Thyroid gland (tissue), 4 donors: ENCODE data around the gene LMO1. TPM values are rescaled to one million over a fixed set of nuclear protein-coding genes. Genes with fewer than 3 reads are reported as not detected.

Experiments used
- DNase-seq, 2 donors: peaks; one replicate each; pipeline ENCODE4 v3.0.0-alpha.2; 2019
- H3K27ac ChIP-seq, 3 donors: fragments of 200-600 bp; sonication (generic); 1 replicate in 2 of 3; 2 replicates in 1 of 3; pipeline ENCODE4 v1.5.1; 2016 to 2019; ENCODE audit warnings: mild to moderate bottlenecking in 1 of 3, moderate library complexity in 1 of 3
- H3K27me3 ChIP-seq: fragments of 200-600 bp; sonication (generic); one replicate; pipeline ENCODE4 v1.5.1; 2019
- H3K36me3 ChIP-seq, 2 donors: fragments of 200-600 bp; sonication (generic); one replicate each; pipeline ENCODE4 v1.5.1; 2016 to 2019
- H3K4me1 ChIP-seq, 2 donors: fragments of 200-600 bp; sonication (generic); one replicate each; pipeline ENCODE4 v1.5.1; 2017 to 2019
- H3K4me3 ChIP-seq, 3 donors: fragments of 200-600 bp; sonication (generic); replicated peaks in 1 of 3; 1 replicate in 2 of 3; 2 replicates in 1 of 3; pipeline ENCODE4 v1.5.1; 2016; ENCODE audit warnings: mild to moderate bottlenecking in 1 of 3
- H3K9me3 ChIP-seq: fragments of 200-600 bp; sonication (generic); one replicate; pipeline ENCODE4 v1.5.1; 2017
- CTCF ChIP-seq, 6 experiments: fragments of 200-600 bp in 3 of 6; fragments of 450-650 bp in 3 of 6; sonication (generic) in 3 of 6; IDR thresholded peaks; one replicate each; pipeline ENCODE4 v1.5.1; 2016 to 2019; ENCODE audit warnings: antibody characterized with exemption in 6 of 6, mild to moderate bottlenecking in 2 of 6, inconsistent platforms in 1 of 6, moderate library complexity in 1 of 6
- POLR2A ChIP-seq, 2 donors: fragments of 450-650 bp; IDR thresholded peaks; one replicate each; pipeline ENCODE4 v1.6.1; 2017; ENCODE audit warnings: antibody characterized with exemption in 2 of 2, mild to moderate bottlenecking in 2 of 2, moderate library complexity in 1 of 2
- WGBS, 2 donors: methylation state at CpG; one replicate each; pipeline ENCODE4 v1.1.5; 2017; 5-methylcytosine and 5-hydroxymethylcytosine counted together
- intact Hi-C: fragments of 100-400 bp; cut with DNase I; formaldehyde crosslinking; loops from one replicate; pipeline ENCODE4 v1.15.1; 2023
- total RNA-seq, 4 donors: library from RNA; depleted of rRNA; stranded (reverse); fragments of >200 nt; gene quantifications; one replicate each; pipeline ENCODE4 v1.2.3, GENCODE V29; 2016

Gene LMO1
- under 1 TPM in 1 of 4 donors, not detected in 3; 0.59 TPM for total RNA-seq

- DNase-seq = peak; percentile 76 to 81
- Histone ChIP-seq H3K36me3 (no peaks in the 10 kb centered on the region), H3K27ac (no peak within 1 kb of the TSS), H3K27me3 (peaks cover 5% of the 10 kb centered on the region), H3K9me3 (no peaks in the 10 kb centered on the region), H3K4me3 (peak within 1 kb of the TSS in 2 of 3 donors; percentile 38 to 42), H3K4me1 (peaks cover 4 to 31% of the 10 kb centered on the region in 2 donors)
- intact Hi-C loops = loop anchor here (5.0 kb wide), 1 partner anchor 37 kb away; no protein-coding TSS in a partner anchor
- 4 to 6% methylated on average over 22 of the region's 22 CpGs for WGBS, 2 donors
- TF ChIP-seq CTCF (IDR thresholded peaks at IDR 0.05) (peak; percentile 61 to 83 (median 77)), POLR2A (IDR thresholded peaks at IDR 0.05) (no peak)
Measured at GRCh38 chr11:8263769-8264410, at the start of gene LMO1. Gene LMO1, minus strand, starts transcription at chr11:8263878. Its CDS starts 516 bp downstream, at chr11:8263362.

- no peaks in the 10 kb centered on the region for H3K36me3 ChIP-seq
- H3K27ac ChIP-seq = no peak overlapping the region
- DNase-seq = no peak
- TF ChIP-seq POLR2A (IDR thresholded peaks at IDR 0.05) (no peak), CTCF (IDR thresholded peaks at IDR 0.05) (no peak)
- no peaks in the 10 kb centered on the region for H3K27me3 ChIP-seq
- WGBS, 2 donors = 86 to 90% methylated on average over 10 of the region's 10 CpGs
- no peaks in the 10 kb centered on the region for H3K9me3 ChIP-seq
- no peak overlapping the region for H3K4me3 ChIP-seq
- intact Hi-C loops = no loop called here
- no peaks in the 10 kb centered on the region for H3K4me1 ChIP-seq
Measured at GRCh38 chr11:8312986-8313385, 49.3 kb upstream of the LMO1 start.

GRCh38 chr11:8311366-8311765 lies 47.7 kb upstream of the LMO1 start:
- TF ChIP-seq POLR2A (IDR thresholded peaks at IDR 0.05) (no peak), CTCF (IDR thresholded peaks at IDR 0.05) (no peak)
- no peaks in the 10 kb centered on the region for H3K36me3 ChIP-seq
- no peak overlapping the region for H3K4me3 ChIP-seq
- H3K4me1 ChIP-seq = no peaks in the 10 kb centered on the region
- intact Hi-C loops = no loop called here
- H3K9me3 ChIP-seq = no peaks in the 10 kb centered on the region
- 71 to 83% methylated on average over 10 of the region's 10 CpGs for WGBS, 2 donors
- H3K27ac ChIP-seq = no peak overlapping the region
- no peak for DNase-seq
- no peaks in the 10 kb centered on the region for H3K27me3 ChIP-seq

- Histone ChIP-seq H3K27me3 (no peaks in the 10 kb centered on the region), H3K9me3 (no peaks in the 10 kb centered on the region), H3K4me1 (no peaks in the 10 kb centered on the region), H3K36me3 (no peaks in the 10 kb centered on the region), H3K27ac (no peak overlapping the region), H3K4me3 (no peak overlapping the region)
- no peak for TF ChIP-seq POLR2A (IDR thresholded peaks at IDR 0.05)
- no peak for TF ChIP-seq CTCF (IDR thresholded peaks at IDR 0.05)
- 75 to 86% methylated on average over 10 to 11 of the region's 11 CpGs for WGBS, 2 donors
- DNase-seq = no peak
- intact Hi-C loops = no loop called here
Measured at GRCh38 chr11:8310743-8311298, 47.1 kb upstream of the LMO1 start.

GRCh38 chr11:8309862-8310261 lies 46.2 kb upstream of the LMO1 start:
- intact Hi-C loops = no loop called here
- 37 to 52% methylated on average over 3 of the region's 3 CpGs for WGBS, 2 donors

More at GRCh38 chr11:8309862-8310261, 46.2 kb upstream of the LMO1 start:
- H3K36me3 ChIP-seq = no peaks in the 10 kb centered on the region
- no peak for DNase-seq
- peak in 3 of 6 experiments; percentile 13 to 20 (median 14) for TF ChIP-seq CTCF (IDR thresholded peaks at IDR 0.05)
- no peak for TF ChIP-seq POLR2A (IDR thresholded peaks at IDR 0.05)
- no peaks in the 10 kb centered on the region for H3K27me3 ChIP-seq
- no peak overlapping the region for H3K4me3 ChIP-seq
- H3K9me3 ChIP-seq = no peaks in the 10 kb centered on the region
- H3K4me1 ChIP-seq = no peaks in the 10 kb centered on the region
- no peak overlapping the region for H3K27ac ChIP-seq
